B cell (primary cell): ENCODE results near the gene DEAF1. TPM values are rescaled to one million over a fixed set of nuclear protein-coding genes. Genes with fewer than 3 reads are reported as not detected.
A peak's percentile ranks its signal among the peaks of the same experiment; 100 is the strongest.

ENCODE experiments used
- ATAC-seq: fragments of 200-7000 bp; cut with Tn5 transposase; one replicate; pipeline ENCODE4 v1.10.0; 2021; ENCODE audit warnings: low read depth, mild to moderate bottlenecking, moderate number of reproducible peaks, moderate library complexity
- CTCF ChIA-PET: fragments of 350-600 bp; sonication (Branson Sonifier 250); formaldehyde crosslinking; loops from one replicate; lab custom pipeline; 2021; ENCODE audit warnings: antibody characterized with exemption, inconsistent platforms; lab: Charles Lee
- POLR2A ChIA-PET: fragments of 350-600 bp; sonication (Branson Sonifier 250); formaldehyde crosslinking; loops from one replicate; lab custom pipeline; 2021; ENCODE audit warnings: antibody characterized with exemption; lab: Charles Lee
- DNase-seq: peaks from one replicate; pipeline ENCODE4 v3.0.0; 2013
- H2AFZ ChIP-seq: 2 replicates; pipeline ENCODE4 v1.6.1; 2012; ENCODE audit warnings: mild to moderate bottlenecking, low read depth, low read length; ENCODE audit not compliant: insufficient read depth, poor library complexity, severe bottlenecking
- H3K27ac ChIP-seq, 2 donors: 1 replicate in 1 of 2; 2 replicates in 1 of 2; pipeline ENCODE4 v1.5.1; 2012 to 2013; ENCODE audit warnings: low read length in 2 of 2, mild to moderate bottlenecking in 2 of 2, moderate library complexity in 1 of 2
- H3K27me3 ChIP-seq, 4 experiments: fragments of 200-600 bp in 1 of 4; sonication (generic) in 1 of 4; replicated peaks in 1 of 4; 1 replicate in 2 of 4; 2 replicates in 2 of 4; pipeline versions ENCODE4 v1.6.1 to v1.7.0; 2013 to 2016; ENCODE audit warnings: low read length in 3 of 4, mild to moderate bottlenecking in 2 of 4, mixed read lengths in 1 of 4, moderate library complexity in 1 of 4; ENCODE audit not compliant: insufficient read depth in 4 of 4, control insufficient read depth in 3 of 4; ENCODE audit errors: control extremely low read depth in 1 of 4
- H3K36me3 ChIP-seq, 2 experiments: replicated peaks in 1 of 2; 1 replicate in 1 of 2; 2 replicates in 1 of 2; pipeline versions ENCODE4 v1.6.1 to v1.7.1; 2013; ENCODE audit warnings: low read length in 1 of 2; ENCODE audit not compliant: insufficient read depth in 2 of 2, control insufficient read depth in 1 of 2; ENCODE audit errors: control extremely low read depth in 1 of 2, extremely low read depth in 1 of 2
- H3K4me1 ChIP-seq, 2 donors: fragments of 200-600 bp in 1 of 2; sonication (generic) in 1 of 2; 1 replicate in 1 of 2; 2 replicates in 1 of 2; pipeline versions ENCODE4 v1.5.1 to v1.6.1; 2013 to 2017; ENCODE audit warnings: low read length in 2 of 2; ENCODE audit not compliant: control insufficient read depth in 2 of 2, insufficient read depth in 2 of 2
- H3K4me2 ChIP-seq: replicated peaks from 2 replicates; pipeline ENCODE3; 2012; ENCODE audit warnings: mild to moderate bottlenecking, low read depth, low read length; ENCODE audit not compliant: poor library complexity, severe bottlenecking
- H3K4me3 ChIP-seq, 5 experiments: fragments of 200-600 bp in 1 of 5; sonication (generic) in 1 of 5; 1 replicate in 3 of 5; 2 replicates in 2 of 5; pipeline versions ENCODE4 v1.5.1 to v1.7.0; 2011 to 2016; ENCODE audit warnings: low read length in 4 of 5, mild to moderate bottlenecking in 4 of 5, low read depth in 2 of 5, control low read depth in 1 of 5, moderate library complexity in 1 of 5; ENCODE audit not compliant: insufficient read depth in 1 of 5; ENCODE audit errors: control extremely low read depth in 1 of 5, extremely low read depth in 1 of 5
- H3K79me2 ChIP-seq: fragments of 200-600 bp; sonication (generic); one replicate; pipeline ENCODE4 v1.6.0; 2016; ENCODE audit warnings: low read length; ENCODE audit not compliant: control insufficient read depth, insufficient read depth
- H3K9ac ChIP-seq: fragments of 200-600 bp; sonication (generic); 2 replicates; pipeline ENCODE4 v1.6.1; 2017; ENCODE audit warnings: mild to moderate bottlenecking, low read length, moderate library complexity
- H3K9me3 ChIP-seq, 3 donors: one replicate each; pipeline versions ENCODE4 v1.6.1 to v1.7.1; 2013; ENCODE audit warnings: low read length in 2 of 3; ENCODE audit not compliant: control insufficient read depth in 2 of 3, insufficient read depth in 1 of 3; ENCODE audit errors: control extremely low read depth in 1 of 3
- H4K20me1 ChIP-seq: 2 replicates; pipeline ENCODE4 v1.6.0; 2012; ENCODE audit warnings: mild to moderate bottlenecking, low read length; ENCODE audit not compliant: insufficient read depth, control insufficient read depth, poor library complexity, severe bottlenecking
- H3K27ac Mint-ChIP-seq: one replicate; pipeline ENCODE4 v1.8.0; 2021; ENCODE audit warnings: mixed read lengths
- H3K27me3 Mint-ChIP-seq: one replicate; pipeline ENCODE4 v1.8.0; 2021; ENCODE audit warnings: mixed read lengths
- H3K4me1 Mint-ChIP-seq: one replicate; pipeline ENCODE4 v1.8.0; 2021; ENCODE audit warnings: mixed read lengths
- H3K4me3 Mint-ChIP-seq: one replicate; pipeline ENCODE4 v1.8.0; 2021; ENCODE audit warnings: mixed read lengths
- H3K9me3 Mint-ChIP-seq: one replicate; pipeline ENCODE4 v1.8.0; 2022; ENCODE audit warnings: mixed read lengths; ENCODE audit not compliant: insufficient read depth
- EZH2 ChIP-seq: IDR thresholded peaks from 2 replicates; pipeline ENCODE4 v1.6.1; 2012; ENCODE audit warnings: borderline replicate concordance, low read depth, mild to moderate bottlenecking, moderate library complexity, low read length; ENCODE audit not compliant: insufficient read depth, poor library complexity, severe bottlenecking
- WGBS: methylation state at CpG from one replicate; pipeline ENCODE4 v1.1.5; 2013; ENCODE audit warnings: missing lambda C conversion rate; ENCODE audit not compliant: insufficient coverage; 5-methylcytosine and 5-hydroxymethylcytosine counted together
- intact Hi-C: fragments of 100-400 bp; cut with micrococcal nuclease; formaldehyde crosslinking; loops from one replicate; pipeline ENCODE4 v1.10.0; 2022
- polyA plus RNA-seq: library from polyadenylated mRNA; depleted of rRNA; stranded (reverse); fragments of >200 nt; gene quantifications from 2 replicates; pipeline ENCODE4 v1.2.3, GENCODE V29; 2012
- total RNA-seq, 2 donors: library from RNA; stranded (reverse); fragments of 120-200 nt in 1 of 2; gene quantifications; 1 replicate in 1 of 2; 2 replicates in 1 of 2; pipeline versions ENCODE4 v1.2.3 to v1.2.4, GENCODE V29; 2013 to 2022
- TF ChIP-seq, protein P1 (sequence below): fragments of 200-600 bp; IDR thresholded peaks from one replicate; pipeline ENCODE4 v1.8.0; 2022; ENCODE audit warnings: antibody characterized with exemption, mild to moderate bottlenecking

The DEAF1 gene
- total and polyA plus RNA-seq, 2 donors (not counting 1 experiment from before 2014, with no cell fraction given), result 31.8 to 53.6 TPM

DNA sequence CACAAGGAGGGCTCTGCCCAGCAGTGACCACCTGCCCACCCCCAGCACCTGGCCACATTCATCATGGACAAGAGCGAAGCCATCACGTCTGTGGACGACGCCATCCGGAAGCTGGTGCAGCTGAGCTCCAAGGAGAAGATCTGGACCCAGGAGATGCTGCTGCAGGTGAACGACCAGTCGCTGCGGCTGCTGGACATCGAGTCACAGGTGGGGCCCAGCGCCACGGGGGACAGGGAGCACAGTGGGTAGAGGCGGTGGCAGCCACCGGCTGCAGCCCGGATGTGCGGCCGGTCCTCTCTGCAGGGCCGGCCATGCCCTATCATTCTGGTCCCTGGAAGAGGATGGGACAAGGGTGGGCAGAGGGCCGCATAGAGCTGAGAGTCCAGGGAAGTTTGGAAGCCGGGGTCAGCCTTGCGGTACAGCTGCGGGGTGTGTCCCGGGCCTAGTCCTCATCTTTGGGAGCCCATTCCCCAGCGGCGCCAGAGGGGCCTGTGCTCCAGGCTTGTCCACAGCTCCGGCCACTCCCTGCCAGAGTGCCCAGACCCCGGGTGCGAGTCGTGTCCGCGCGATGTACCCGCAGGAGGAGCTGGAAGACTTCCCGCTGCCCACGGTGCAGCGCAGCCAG, 25.1 kb upstream of the DEAF1 start:
- POLR2A ChIA-PET, result interaction anchor here (0.8 to 8.2 kb wide), 2 partner anchors 25 to 48 kb away, joined by 3 to 105 read pairs; partner anchors contain the start of genes DEAF1 and TMEM80
- DNase-seq (no peak), ATAC-seq (no peak)
- H3K4me3 Mint-ChIP-seq, result peak overlapping the region; percentile 65
- Histone ChIP-seq H2AFZ (peak overlapping the region; percentile 80), H3K4me3 (peak overlapping the region in 3 of 5 experiments; percentile 46 to 65 (median 56)), H3K9ac (peak overlapping the region; percentile 74), H3K36me3 (no peaks in the 10 kb centered on the region), H3K27ac (no peak overlapping the region), H3K79me2 (no peaks in the 10 kb centered on the region), H3K9me3 (peaks cover 0 to 4% (median 0%) of the 10 kb centered on the region in 3 donors), H3K4me1 (peaks cover 20 to 29% of the 10 kb centered on the region in 2 donors), H4K20me1 (no peaks in the 10 kb centered on the region), H3K27me3 (peaks cover 0 to 28% (median 4%) of the 10 kb centered on the region in 4 experiments), H3K4me2 (peak overlapping the region; percentile 99)
- peaks cover 11% of the 10 kb centered on the region for H3K27me3 Mint-ChIP-seq
- 68% methylated on average over 34 of the region's 35 CpGs for WGBS
- no peak overlapping the region for H3K27ac Mint-ChIP-seq
- no peaks in the 10 kb centered on the region for H3K9me3 Mint-ChIP-seq
- no peak for TF ChIP-seq EZH2
- peaks cover 27% of the 10 kb centered on the region for H3K4me1 Mint-ChIP-seq
- CTCF ChIA-PET, result interaction anchor here (0.6 to 1.2 kb wide), 4 partner anchors 20 to 165 kb away, joined by 3 to 4 read pairs (median 4); no protein-coding TSS in a partner anchor
- intact Hi-C loops, result loop anchor here (5.0 to 10.0 kb wide), 2 partner anchors 105 to 183 kb away; partner anchors contain the start of genes HRAS, IRF7 and LRRC56

DNA sequence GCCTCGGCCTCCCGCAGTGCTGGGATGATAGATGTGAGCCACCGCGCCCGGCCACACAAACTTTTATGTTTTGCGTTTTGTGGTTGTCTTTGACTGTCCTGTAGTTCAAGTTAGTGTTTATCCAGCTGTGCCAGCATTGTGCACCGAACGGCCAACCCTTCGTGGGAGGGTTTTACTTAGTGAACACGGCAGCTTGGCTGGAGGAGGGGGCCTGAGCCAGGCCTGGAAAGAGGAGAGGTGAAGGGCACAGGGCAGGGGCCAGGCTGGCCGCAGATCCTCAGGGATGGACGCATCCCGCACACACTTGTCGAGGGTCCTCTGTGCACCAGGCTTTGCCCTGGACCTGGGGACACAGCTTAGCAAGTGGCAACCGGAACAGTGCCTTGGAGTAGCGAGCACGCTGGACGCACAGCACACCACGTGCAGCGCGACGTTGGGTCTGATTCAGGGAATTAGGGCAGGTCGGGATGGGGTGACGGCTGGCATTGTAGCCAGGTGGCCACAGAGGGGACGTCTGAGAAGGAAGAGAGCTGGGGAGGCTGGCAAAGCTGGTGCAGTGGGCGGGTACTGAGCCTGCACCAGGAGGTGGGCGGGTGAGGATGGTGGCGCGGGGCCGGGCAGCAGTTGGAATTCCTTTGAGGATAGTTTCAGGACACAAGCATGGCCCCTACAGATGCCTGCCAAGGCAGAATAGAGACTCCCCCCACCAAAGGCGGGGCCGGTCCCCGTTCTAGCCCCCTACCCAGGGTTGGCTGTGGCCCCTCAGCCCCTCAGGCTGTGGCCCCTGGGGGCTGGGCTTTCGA, 24.4 kb upstream of the DEAF1 start:
- H3K4me1 Mint-ChIP-seq, result peaks cover 25% of the 10 kb centered on the region
- H2AFZ ChIP-seq, result no peak overlapping the region
- peaks cover 20 to 29% of the 10 kb centered on the region in 2 donors for H3K4me1 ChIP-seq
- no peak overlapping the region for H3K4me3 ChIP-seq
- peaks cover 0 to 9% (median 0%) of the 10 kb centered on the region in 3 donors for H3K9me3 ChIP-seq
- H3K27me3 ChIP-seq, result peaks cover 0 to 24% (median 4%) of the 10 kb centered on the region in 4 experiments
- CTCF ChIA-PET, result interaction anchor here (1.1 to 1.2 kb wide), 2 partner anchors 49 to 165 kb away, joined by 3 to 4 read pairs; no protein-coding TSS in a partner anchor
- peaks cover 15% of the 10 kb centered on the region for H3K27me3 Mint-ChIP-seq
- H4K20me1 ChIP-seq, result no peaks in the 10 kb centered on the region
- no peaks in the 10 kb centered on the region for H3K9me3 Mint-ChIP-seq
- no peaks in the 10 kb centered on the region for H3K79me2 ChIP-seq
- no peak for DNase-seq
- POLR2A ChIA-PET, result interaction anchor here (0.9 to 8.2 kb wide), 2 partner anchors 24 to 73 kb away, joined by 5 to 105 read pairs; partner anchors contain the start of genes DEAF1 and TMEM80
- intact Hi-C loops, result loop anchor here (5.0 to 10.0 kb wide), 2 partner anchors 105 to 182 kb away; partner anchors contain the start of genes HRAS, IRF7 and LRRC56
- peak overlapping the region; percentile 78 for H3K4me3 Mint-ChIP-seq
- H3K27ac ChIP-seq, result no peak overlapping the region
- no peak for ATAC-seq
- 87% methylated on average over 27 of the region's 34 CpGs for whole genome bisulfite sequencing
- H3K36me3 ChIP-seq, result no peaks in the 10 kb centered on the region
- no peak overlapping the region for H3K9ac ChIP-seq
- no peak overlapping the region for H3K27ac Mint-ChIP-seq
- TF ChIP-seq, protein P1, sequence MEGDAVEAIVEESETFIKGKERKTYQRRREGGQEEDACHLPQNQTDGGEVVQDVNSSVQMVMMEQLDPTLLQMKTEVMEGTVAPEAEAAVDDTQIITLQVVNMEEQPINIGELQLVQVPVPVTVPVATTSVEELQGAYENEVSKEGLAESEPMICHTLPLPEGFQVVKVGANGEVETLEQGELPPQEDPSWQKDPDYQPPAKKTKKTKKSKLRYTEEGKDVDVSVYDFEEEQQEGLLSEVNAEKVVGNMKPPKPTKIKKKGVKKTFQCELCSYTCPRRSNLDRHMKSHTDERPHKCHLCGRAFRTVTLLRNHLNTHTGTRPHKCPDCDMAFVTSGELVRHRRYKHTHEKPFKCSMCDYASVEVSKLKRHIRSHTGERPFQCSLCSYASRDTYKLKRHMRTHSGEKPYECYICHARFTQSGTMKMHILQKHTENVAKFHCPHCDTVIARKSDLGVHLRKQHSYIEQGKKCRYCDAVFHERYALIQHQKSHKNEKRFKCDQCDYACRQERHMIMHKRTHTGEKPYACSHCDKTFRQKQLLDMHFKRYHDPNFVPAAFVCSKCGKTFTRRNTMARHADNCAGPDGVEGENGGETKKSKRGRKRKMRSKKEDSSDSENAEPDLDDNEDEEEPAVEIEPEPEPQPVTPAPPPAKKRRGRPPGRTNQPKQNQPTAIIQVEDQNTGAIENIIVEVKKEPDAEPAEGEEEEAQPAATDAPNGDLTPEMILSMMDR, result no peak
- no peak for TF ChIP-seq EZH2
- no peak overlapping the region for H3K4me2 ChIP-seq
